Renal cortical epithelial cell (primary cell): Measurements from ENCODE around the gene DNAAF6. TPM values are rescaled to one million over a fixed set of nuclear protein-coding genes. Genes with fewer than 3 reads are reported as not detected.
"Not testable (repeated sequence)": the region's sequence is repeated elsewhere in the genome, so short reads cannot be mapped to it uniquely, and the experiment has no call there.

Source experiments
- DNase-seq: peaks from one replicate; pipeline ENCODE4 v3.0.0-alpha.2; 2011; ENCODE audit warnings: low read depth
- total RNA-seq: library from RNA; depleted of rRNA; stranded (reverse); fragments of >200 nt; gene quantifications from 2 replicates; pipeline ENCODE4 v1.2.3, GENCODE V29; 2014

Gene DNAAF6
- not detected in 2 replicates for total RNA-seq

DNA sequence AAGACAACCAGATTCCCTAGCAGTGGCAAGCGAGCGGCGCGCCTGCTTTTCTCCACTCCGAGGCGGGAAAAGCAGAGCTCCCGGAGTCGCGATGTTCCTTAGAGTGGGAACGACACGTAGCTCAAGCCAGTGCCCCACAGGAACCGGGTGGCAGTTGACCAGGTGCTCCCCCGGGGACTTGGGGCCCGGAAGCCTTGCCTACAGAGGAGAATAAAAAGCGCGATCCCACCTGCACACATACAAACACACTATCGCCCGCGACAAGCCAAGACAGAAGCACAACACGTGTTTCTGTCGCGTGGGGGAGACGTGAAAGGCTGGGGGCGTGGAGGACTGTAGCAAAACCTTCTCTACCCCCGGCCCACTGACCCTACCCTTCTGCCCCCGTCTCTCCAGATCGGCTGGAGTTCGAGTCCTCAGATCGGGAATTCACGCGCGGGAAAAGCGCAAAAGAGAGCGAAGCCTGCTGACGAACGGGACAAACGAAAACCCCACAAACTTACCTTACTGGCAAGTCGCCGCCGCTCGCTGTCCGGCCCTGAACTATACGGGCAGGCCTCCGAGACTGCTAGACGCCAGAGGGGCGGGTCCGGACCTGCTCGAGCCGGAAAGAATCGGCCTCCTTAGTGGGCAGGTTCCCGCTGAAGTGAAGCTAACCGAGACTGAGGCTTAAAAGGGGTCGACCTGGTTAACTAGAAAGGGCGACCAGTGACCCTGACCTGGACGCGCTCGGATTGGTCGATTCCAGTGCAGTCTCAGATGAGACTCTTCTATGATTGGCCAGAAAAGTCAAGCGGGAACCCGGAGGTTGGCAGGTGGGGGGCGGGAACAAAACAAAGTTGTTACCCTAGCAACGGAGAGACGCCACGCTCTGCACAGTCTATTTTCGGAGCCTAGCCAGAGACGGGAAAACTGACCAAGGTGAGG is at the start of gene DNAAF6, which contains the start of gene NUP62CL:
Gene DNAAF6 (plus strand): TSS at position 842 of the 927 bp plus-strand sequence. CDS start 6,265 bp downstream, outside the sequence.
Gene NUP62CL (minus strand): TSS at position 664 of the 927 bp plus-strand sequence. CDS start 31,287 bp downstream, outside the sequence.
- DNase-seq, result peak; percentile 72

DNA sequence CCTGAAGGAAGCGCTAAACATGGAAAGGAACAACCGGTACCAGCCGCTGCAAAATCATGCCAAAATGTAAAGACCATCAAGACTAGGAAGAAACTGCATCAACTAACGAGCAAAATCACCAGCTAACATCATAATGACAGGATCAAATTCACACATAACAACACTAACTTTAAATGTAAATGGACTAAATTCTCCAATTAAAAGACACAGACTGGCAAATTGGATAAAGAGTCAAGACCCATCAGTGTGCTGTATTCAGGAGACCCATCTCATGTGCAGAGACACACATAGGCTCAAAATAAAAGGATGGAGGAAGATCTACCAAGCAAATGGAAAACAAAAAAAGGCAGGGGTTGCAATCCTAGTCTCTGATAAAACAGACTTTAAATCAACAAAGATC is 48.8 kb upstream of the DNAAF6 start:
- not testable (repeated sequence) for DNase-seq

DNA sequence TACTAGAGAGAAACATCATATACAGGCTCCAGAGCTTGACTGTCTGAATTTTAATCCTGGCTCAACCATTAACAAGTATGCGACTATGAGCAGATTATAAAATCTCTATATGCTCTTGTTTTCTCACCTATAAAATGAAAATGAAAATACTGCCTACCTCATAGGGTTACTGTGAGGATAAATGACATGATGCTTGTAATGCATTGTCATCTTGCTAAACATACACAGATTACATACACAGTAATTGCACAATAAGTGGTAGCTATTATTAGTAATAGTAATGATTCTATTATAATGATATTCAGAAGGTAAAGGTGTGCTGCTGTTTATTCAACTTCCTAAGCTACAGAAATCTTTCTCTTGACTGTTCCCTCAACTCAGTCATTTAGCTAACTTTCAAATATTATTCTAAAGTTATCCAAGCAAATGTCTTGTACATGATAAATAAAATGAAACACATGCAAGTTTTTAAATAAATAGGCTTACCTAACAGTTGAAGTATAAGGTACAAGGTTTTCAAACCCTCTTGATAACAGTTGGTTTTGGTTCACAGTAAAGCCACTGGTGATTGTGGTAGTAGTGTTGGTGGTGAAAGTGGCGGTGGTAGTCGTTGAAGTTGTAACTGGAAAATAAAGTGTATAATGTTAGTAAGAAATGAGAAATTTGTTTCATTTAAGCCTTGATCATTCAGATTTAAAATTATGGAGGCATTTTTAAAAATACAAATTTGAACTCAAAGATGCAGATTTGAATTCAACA is 39.1 kb upstream of the DNAAF6 start:
- no peak for DNase-seq

GRCh38 chrX:107168257-107168656 is 38.2 kb upstream of the DNAAF6 start:
- no peak for DNase-seq

GRCh38 chrX:107168712-107169111 is 37.7 kb upstream of the DNAAF6 start:
- DNase-seq, result no peak

- no peak for DNase-seq
These were observed 34.9 kb upstream of the DNAAF6 start for GRCh38 chrX:107171369-107172102.

DNA sequence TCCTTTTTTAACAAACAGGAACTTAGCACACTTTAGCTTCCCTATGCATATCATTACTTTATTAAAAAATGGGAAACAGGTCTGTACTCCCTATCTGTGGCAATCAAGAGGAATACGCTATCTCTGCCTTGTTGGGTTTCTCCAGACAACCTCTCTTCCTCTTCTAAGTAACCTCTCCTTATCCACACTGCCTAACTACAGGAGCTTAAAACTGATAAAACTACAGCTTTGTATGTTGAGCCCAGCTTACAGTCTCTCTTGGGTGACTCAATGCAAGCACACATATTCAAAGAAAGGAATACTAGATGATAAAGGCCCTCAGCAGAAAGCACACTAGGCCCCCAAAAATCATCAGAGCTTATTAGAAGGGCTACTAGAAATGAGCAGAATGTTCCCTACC is 9.1 kb upstream of the DNAAF6 start:
- no peak for DNase-seq

- DNase-seq, result not testable (repeated sequence)
These were observed 8.3 kb upstream of the DNAAF6 start for GRCh38 chrX:107198074-107198473.

DNA sequence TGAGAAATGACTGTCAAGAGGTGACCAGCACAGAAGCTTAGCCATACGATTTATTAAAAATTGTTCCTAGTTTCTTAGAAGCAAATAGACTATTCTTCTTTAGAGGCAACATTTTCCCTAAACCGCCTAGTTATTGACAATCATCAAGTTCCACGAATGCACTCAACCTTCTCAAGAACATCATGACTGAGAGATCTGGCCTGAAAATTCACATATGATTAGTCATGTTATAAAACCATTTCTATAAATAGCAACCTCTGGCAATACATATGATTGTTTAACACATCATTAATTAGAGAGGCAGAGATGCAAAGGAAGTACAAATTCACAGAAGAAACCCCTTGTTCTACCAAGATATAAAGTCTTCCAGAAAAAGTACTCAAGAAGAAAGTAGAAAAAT is 6.9 kb upstream of the DNAAF6 start:
- peak; percentile 77 for DNase-seq

- peak; percentile 23 for DNase-seq
These were observed 2.3 kb upstream of the DNAAF6 start for GRCh38 chrX:107204068-107204605.

- no peak for DNase-seq
These were observed 270 bp downstream of the DNAAF6 start for GRCh38 chrX:107206697-107207065.

DNA sequence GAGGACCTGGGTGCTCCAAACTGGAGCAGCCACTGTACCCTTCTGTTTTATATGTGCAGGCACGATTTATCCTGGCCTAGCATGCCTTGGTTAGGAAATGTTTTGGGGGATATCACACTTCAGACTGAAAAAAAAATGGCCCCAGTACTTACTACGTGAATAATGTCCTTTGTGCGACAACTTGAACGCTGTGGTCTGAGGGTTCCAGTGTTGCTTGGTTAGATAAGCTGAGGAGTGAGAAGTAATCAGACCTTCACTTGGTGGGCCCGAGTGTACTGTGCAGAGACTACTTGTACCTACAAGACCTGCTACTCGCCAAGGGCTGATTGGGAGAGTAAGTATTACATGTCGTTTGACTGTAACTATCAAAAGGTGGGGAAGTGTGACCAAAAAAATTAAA is 678 bp downstream of the DNAAF6 start:
- DNase-seq, result no peak

DNA sequence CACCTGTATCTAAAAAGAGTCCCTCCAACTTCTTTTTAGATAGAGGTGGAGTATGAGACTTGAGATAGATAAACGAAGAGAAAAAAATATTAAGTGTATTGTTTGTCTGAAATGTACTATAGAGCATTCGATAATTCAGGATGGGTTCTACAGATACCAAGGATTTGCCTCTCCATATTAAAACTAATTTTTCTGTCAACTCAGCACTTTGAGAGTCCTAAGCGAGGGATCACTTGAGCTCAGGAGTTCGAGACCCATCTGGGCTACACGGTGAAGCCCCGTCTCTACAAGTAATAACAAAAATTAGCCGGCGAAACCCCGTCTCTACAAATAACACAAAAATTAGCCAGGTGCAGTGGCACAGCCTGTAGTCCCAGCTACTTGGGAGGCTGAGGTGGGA is 1.5 kb downstream of the DNAAF6 start:
- no peak for DNase-seq

DNA sequence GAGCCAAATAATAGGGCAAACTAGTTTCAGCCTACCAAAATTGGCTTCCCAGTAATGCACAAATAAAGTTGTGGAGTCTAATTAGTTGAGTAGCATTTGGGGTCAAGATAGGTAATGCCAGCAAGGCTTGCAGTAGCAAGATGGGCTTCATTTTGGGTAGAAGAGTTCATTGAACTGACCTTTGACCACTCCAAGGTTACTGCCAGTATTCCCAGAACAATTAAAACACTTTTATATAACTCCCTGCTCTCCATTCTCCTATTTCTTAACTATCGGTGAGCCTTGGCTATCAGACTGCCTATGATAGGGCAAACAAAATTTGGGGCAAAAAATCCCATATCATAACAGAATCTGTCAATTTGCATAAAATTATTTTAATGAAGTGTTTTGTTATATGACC is 7.1 kb downstream of the DNAAF6 start:
- DNase-seq, result no peak

GRCh38 chrX:107226757-107227156 is 20.3 kb downstream of the DNAAF6 start:
- DNase-seq, result no peak

GRCh38 chrX:107227780-107228485 is 21.5 kb downstream of the DNAAF6 start:
- DNase-seq, result no peak

- DNase-seq, result no peak
These were observed 22.0 kb downstream of the DNAAF6 start for GRCh38 chrX:107228486-107228819.

DNA sequence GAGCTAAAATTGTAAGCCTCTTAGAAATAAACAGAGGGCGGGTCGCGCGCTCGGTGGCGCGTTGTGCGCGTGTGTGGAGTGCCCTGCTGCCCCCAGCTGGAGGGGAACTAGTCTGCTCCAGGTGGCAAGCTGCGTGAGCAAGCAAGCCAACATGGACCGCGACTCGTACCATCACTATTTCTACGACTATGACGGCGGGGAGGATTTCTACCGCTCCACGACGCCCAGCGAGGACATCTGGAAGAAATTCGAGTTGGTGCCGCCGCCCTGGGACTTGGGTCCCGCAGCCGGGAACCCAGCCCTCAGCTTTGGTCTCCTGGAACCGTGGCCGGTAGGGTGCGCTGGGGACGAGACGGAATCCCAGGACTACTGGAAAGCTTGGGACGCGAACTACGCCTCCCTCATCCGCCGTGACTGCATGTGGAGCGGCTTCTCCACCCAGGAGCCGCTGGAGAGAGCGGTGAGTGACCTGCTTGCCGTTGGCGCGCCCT is 66.1 kb downstream of the DNAAF6 start:
- no peak for DNase-seq

DNA sequence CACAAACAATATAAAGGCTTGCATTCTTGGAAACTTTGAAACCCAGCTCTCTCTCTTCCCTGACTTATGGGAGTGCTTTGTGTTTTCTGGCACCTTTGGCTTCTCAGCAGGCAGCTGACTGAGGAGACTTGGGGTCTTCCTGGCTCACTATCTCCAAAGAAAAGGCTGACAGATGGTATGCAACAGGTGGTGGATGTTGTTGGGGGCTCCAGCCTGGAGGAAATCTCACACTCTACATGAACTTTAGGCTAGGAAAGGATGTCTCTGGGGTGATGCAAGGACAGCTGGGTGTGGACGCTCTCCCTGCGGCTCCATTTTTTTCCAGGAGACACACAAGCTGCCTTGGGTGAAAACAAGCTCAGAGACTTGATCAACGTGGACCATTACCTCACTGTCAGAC is 67.4 kb downstream of the DNAAF6 start:
- no peak for DNase-seq

GRCh38 chrX:107288676-107289075 is 82.3 kb downstream of the DNAAF6 start:
- DNase-seq, result peak; percentile 7

- DNase-seq, result no peak
These were observed 83.6 kb downstream of the DNAAF6 start for GRCh38 chrX:107290019-107290418.
